Dendritic cell treated with granulocyte-macrophage colony-stimulating factor and Interleukin-4, amounts not matched to agents 40 ng/mL and 50 ng/mL, for 4 days (primary cell): ENCODE data around the gene PEA15.

ENCODE experiments used
- H3K27ac Mint-ChIP-seq: one replicate; pipeline ENCODE4 v1.8.0; 2022; ENCODE audit warnings: mild to moderate bottlenecking, mixed read lengths
- H3K27me3 Mint-ChIP-seq: one replicate; pipeline ENCODE4 v1.8.0; 2022; ENCODE audit warnings: mild to moderate bottlenecking, mixed read lengths
- H3K36me3 Mint-ChIP-seq: one replicate; pipeline ENCODE4 v1.8.0; 2022; ENCODE audit warnings: low read depth, mixed read lengths
- H3K4me1 Mint-ChIP-seq: one replicate; pipeline ENCODE4 v1.8.0; 2022; ENCODE audit warnings: low read depth, mixed read lengths
- H3K4me3 Mint-ChIP-seq: one replicate; pipeline ENCODE4 v1.8.0; 2022; ENCODE audit warnings: mild to moderate bottlenecking, moderate library complexity, mixed read lengths
- H3K9me3 Mint-ChIP-seq: one replicate; pipeline ENCODE4 v1.8.0; 2022; ENCODE audit warnings: mixed read lengths
- intact Hi-C: fragments of 100-400 bp; cut with micrococcal nuclease; formaldehyde crosslinking; loops from one replicate; pipeline ENCODE4 v1.15.0; 2022

The PEA15 gene

DNA sequence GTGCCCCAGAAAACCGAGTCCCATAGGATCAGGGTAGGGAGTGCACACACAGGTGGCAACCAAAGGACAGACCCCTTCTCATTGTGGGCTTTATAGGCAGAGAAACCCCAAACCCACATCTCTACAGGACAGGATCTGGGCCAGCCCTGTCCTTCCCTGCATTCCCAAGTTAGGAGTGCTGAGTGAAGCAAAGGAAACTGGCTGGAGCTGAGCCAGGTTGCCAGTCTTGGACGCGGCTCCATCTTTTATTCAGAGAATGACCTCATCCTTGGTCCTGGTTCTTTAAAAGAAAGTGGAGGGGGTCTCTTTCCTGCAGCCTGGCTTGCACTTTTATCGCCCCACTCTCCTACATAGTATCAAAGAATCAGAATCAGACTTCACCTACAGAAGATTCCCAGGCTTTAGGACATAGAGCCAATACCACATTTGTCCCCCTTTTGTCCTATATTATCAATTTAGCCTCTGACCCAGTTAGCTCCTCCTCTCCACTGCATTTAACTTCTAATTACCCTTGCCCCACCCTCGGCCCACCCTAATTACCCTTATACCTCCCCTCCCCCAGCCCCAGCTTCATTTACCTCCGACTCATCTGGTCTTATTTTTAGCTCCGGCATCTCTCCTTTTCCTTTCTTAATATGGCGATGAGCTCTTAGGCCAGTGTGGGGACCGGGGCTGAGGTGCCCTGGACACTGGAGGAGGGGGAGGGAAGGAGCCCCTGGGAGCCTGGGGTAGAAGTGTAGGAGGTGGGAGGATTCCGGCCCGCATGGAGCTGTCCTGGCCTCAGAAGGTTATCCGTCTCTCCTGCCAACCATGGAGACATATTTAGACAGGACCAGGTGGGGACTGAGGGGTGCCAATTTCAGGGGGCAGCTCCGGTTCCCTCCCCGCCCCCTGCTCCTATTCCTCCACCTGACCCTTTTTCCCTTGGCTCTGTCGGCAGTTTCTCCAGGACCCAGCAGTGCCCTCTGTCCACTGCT lies 15.2 kb upstream of the PEA15 start, which contains the start of gene CASQ1:
TSS of gene CASQ1 (plus strand) at position 927 of the 977 bp plus-strand sequence. CDS start 177 bp downstream, outside the sequence.
- Mint-ChIP-seq H3K36me3 (no peaks in the 10 kb centered on the region), H3K9me3 (no peaks in the 10 kb centered on the region), H3K4me3 (no peak within 1 kb of the TSS), H3K27ac (no peak within 1 kb of the TSS), H3K27me3 (peaks cover 7% of the 10 kb centered on the region), H3K4me1 (peaks cover 11% of the 10 kb centered on the region)
- intact Hi-C loops, result loop anchor here (5.0 kb wide), 1 partner anchor 97 kb away; the partner anchor contains the start of gene PEX19

DNA sequence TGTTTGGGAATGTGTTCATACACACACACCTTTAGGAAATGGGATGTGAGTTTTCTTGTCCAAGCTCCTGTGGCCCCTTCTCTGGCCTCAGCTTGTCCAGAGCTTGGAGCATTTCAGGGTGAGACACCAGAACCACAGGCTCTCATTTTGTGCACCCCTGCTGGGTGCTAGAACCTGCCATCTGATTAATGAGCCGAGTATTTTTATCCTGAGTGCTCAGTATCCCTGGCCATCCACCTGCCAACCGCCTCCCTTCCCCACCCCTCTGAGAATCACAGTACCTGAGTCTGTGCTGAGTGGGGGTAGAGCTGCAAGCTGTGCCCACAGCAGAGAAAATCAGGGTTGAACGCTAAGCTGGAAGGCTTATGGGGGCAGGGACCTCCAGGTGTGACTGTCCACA lies 13.4 kb upstream of the PEA15 start:
- no peaks in the 10 kb centered on the region for H3K9me3 Mint-ChIP-seq
- H3K4me1 Mint-ChIP-seq, result peaks cover 11% of the 10 kb centered on the region
- intact Hi-C loops, result loop anchor here (5.0 kb wide), 1 partner anchor 96 kb away; the partner anchor contains the start of gene PEX19
- H3K4me3 Mint-ChIP-seq, result no peak overlapping the region
- H3K36me3 Mint-ChIP-seq, result no peaks in the 10 kb centered on the region
- H3K27me3 Mint-ChIP-seq, result peaks cover 2% of the 10 kb centered on the region
- no peak overlapping the region for H3K27ac Mint-ChIP-seq

DNA sequence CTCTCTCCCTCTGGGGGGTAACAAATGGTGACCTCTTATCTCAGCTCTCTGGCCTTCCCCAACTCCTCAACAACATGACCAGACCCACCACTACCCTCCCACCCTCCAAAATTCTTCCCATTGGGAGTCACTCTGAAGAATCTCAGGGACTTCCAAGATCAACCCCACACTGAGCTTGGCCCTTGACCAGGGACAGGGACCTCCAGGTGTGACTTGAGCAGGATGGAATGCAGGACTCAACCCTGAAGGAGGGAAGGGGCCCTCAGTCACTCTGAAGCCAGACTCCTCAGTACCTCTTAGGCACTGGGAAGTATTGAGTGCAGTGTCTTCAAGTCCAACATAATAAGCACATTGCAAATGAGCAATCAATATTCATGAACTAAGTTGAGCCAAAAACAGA lies 12.9 kb upstream of the PEA15 start:
- Mint-ChIP-seq H3K36me3 (no peaks in the 10 kb centered on the region), H3K9me3 (no peaks in the 10 kb centered on the region), H3K27ac (no peak overlapping the region), H3K27me3 (peaks cover 2% of the 10 kb centered on the region), H3K4me3 (no peak overlapping the region), H3K4me1 (peaks cover 11% of the 10 kb centered on the region)
- intact Hi-C loops, result loop anchor here (5.0 kb wide), 1 partner anchor 95 kb away; the partner anchor contains the start of gene PEX19

DNA sequence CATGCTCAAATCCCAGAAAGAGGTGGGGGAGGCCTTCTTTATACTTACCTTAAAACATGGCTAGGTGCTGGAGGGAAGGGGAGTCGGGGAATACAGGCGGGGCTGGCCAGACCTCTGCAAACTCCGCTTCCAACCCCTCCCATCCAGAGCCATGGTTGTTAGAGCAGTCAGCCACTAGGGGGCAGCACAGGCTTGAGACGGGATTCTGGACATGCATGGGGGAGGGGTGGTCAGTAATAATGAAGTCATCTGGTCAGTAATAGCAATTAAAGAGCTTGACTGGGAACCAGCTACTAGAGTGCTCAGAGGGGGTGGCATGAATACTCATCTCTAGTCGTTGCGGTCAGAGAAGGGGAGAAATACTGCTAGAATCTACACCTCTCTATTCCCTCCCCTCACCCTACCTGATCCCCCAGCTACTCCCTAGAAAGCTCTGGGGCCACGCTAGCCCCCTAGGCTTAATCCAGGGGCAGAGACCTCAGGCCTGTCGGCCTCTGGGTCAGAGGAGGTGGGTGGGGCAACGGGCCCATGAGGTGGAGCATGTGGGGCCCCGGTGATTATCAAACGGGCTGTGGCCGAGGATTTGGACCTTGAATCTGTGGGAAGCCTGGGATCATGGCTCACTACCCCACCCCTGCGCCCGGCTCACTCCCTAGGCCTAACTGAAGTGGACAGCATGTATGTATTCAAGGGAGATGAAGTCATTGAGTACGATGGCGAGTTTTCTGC lies 11.9 kb upstream of the PEA15 start:
- Mint-ChIP-seq H3K9me3 (no peaks in the 10 kb centered on the region), H3K27me3 (peaks cover 1% of the 10 kb centered on the region), H3K4me1 (peaks cover 5% of the 10 kb centered on the region), H3K27ac (no peak overlapping the region), H3K36me3 (no peaks in the 10 kb centered on the region), H3K4me3 (no peak overlapping the region)
- intact Hi-C loops, result loop anchor here (1.0 to 5.0 kb wide), 4 partner anchors 26 to 183 kb away; partner anchors contain the start of gene PEX19

DNA sequence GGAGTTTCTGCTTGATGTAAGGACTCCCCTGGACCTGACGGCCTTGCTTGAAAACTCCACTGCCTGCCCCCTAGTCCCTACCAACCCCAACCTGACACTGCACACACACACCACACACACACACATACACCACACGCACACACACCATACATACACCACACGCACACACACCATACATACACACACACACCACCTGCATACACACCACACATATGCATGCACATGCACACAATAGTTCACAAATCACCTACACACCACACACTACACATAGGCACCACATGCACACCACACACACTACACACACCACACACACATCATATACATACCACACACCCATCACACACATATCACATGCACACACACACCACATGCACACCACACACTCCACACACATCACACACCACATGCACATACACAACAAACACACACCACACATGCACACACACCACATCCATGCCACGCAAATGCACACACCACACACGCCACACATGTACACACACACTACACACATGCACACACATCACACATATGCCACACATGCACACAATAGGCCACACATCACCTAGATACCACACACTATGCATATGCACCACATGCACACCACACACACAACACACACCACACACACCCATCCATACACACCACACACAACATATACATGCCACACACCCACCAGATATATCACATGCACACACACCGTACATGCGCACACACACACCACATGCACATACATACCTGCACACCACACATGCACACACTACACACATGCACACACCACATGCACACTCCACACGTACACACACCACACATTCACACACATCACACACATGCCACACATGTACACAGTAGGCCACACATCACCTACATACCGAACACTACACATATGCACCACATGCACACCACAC lies 11.1 kb upstream of the PEA15 start:
- Mint-ChIP-seq H3K4me1 (no peaks in the 10 kb centered on the region), H3K4me3 (no peak overlapping the region), H3K36me3 (no peaks in the 10 kb centered on the region), H3K9me3 (no peaks in the 10 kb centered on the region), H3K27ac (no peak overlapping the region), H3K27me3 (no peaks in the 10 kb centered on the region)
- intact Hi-C loops, result loop anchor here (1.0 to 5.0 kb wide), 4 partner anchors 25 to 182 kb away; partner anchors contain the start of gene PEX19

DNA sequence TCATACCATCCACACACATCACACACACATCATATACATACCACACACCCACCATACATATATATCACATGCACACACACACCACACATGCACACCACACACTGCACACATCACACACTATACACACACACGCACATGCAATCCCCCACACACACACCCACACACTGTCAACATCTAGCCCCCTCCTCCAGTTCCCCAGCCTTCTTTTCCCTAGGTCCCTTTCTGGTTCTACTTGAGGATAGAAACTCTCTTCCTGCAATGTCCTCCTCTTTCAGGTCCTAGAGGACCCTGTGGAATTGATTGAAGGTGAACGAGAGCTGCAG lies 10.5 kb upstream of the PEA15 start:
- Mint-ChIP-seq H3K4me3 (no peak overlapping the region), H3K27me3 (peaks cover 1% of the 10 kb centered on the region), H3K36me3 (no peaks in the 10 kb centered on the region), H3K4me1 (no peaks in the 10 kb centered on the region), H3K9me3 (no peaks in the 10 kb centered on the region), H3K27ac (no peak overlapping the region)
- intact Hi-C loops, result loop anchor here (5.0 kb wide), 1 partner anchor 93 kb away; the partner anchor contains the start of gene PEX19

DNA sequence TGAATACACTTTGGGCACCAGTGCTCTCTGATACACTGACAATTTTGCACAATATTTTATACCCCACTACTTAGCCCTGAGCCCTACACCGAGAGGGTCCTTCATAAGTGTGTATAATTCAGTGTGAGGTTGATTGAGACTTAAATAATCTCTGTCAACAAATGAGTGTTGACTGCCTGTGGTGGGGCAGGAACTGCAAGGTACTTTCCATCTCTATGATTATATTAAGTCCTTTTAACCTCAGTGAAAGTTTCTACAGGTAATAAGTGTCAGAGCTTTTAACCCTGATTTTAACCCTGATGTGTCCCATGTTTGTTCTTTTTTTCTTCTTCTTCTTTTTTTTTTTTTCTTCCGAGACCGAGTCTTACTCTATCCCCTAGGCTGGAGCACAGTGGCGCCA lies 9.0 kb upstream of the PEA15 start:
- intact Hi-C loops, result no loop called here
- Mint-ChIP-seq H3K4me3 (no peak overlapping the region), H3K36me3 (no peaks in the 10 kb centered on the region)

DNA sequence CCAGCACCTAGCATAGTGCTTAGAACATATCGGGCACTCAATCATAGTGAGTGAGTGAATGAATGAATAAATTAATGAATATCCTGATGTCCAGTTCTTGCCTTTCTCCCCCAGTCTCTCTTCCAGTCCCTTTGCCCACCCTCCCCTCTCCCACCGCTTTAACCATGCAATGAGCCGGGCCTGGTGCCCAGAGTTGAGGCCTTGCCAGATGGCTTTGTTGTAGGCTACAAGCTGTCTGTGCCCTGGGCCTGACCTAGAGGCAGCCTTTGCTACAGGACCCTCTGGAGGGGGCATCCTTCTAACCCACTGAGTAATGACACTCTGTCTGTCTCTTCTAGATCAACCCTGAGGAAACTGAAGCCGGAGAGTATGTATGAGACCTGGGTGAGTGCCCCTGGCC lies 8.0 kb upstream of the PEA15 start:
- intact Hi-C loops, result no loop called here
- Mint-ChIP-seq H3K27ac (no peak overlapping the region), H3K36me3 (no peaks in the 10 kb centered on the region), H3K4me1 (peaks cover 20% of the 10 kb centered on the region), H3K9me3 (no peaks in the 10 kb centered on the region), H3K27me3 (peaks cover 1% of the 10 kb centered on the region), H3K4me3 (no peak overlapping the region)

More for the DNA sequence above, 9.0 kb upstream of the PEA15 start:
- Mint-ChIP-seq H3K4me1 (peaks cover 9% of the 10 kb centered on the region), H3K9me3 (no peaks in the 10 kb centered on the region), H3K27ac (no peak overlapping the region), H3K27me3 (peaks cover 1% of the 10 kb centered on the region)

DNA sequence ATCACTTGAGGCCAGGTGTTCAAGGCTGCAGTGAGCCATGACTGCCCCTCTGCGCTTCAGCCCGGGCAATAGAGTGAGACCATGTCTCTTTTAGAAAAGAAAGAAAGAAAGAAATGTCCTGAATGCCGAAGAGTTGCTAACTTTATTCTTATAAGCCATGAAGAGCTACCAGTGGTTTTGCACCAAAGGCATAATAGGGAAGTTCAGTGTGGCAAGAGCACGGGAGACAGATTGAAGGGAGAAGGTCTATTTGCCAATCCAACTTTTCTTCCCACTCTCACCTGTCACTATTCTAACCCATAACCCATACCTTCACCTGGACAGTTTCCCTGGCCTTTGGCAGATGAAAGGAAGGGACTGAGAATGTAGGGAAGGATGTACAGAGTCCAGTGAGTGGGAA lies 4.4 kb upstream of the PEA15 start:
- H3K36me3 Mint-ChIP-seq, result peaks cover 8% of the 10 kb centered on the region
- intact Hi-C loops, result loop anchor here (5.0 kb wide), 1 partner anchor 98 kb away; no protein-coding TSS in a partner anchor
- H3K27ac Mint-ChIP-seq, result peak overlapping the region; percentile 48
- peaks cover 1% of the 10 kb centered on the region for H3K27me3 Mint-ChIP-seq
- H3K4me1 Mint-ChIP-seq, result peaks cover 38% of the 10 kb centered on the region
- no peak overlapping the region for H3K4me3 Mint-ChIP-seq
- H3K9me3 Mint-ChIP-seq, result no peaks in the 10 kb centered on the region

DNA sequence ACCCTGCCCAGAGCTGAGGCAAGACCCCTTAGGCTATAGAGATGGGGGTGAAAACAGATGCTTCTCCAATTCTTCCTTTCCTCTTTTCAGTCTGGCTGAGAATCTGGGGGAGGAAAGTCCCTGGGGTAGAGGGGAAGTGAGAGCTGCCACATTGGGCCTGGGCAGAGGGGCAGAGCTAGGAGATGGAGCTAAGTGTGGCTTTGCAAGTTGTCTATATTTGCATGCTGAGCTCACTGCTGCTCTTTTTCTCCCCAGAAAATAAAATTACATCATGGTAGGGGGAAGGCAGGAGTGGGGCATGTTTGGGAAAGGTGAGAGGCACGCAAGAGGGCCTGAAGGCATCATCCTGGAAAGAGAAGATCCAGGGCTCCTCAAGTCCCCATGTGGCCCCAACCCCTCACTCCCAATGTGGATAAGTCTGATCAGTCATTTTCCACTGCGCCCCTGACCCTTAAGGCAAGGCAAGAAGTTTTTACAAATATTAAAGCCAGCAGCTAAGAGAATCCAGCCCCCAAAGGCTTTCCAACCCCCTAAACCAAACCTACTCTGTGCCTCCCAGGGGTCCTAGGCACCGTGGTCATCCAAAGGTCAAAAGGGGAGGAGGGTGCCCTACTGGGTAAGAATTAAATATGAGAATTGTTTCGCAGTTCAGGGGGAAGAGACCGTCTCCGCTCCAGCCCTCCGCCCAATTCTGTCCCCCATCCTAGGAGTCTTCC lies 500 bp upstream of the PEA15 start:
- H3K4me1 Mint-ChIP-seq, result peaks cover 76% of the 10 kb centered on the region
- no peaks in the 10 kb centered on the region for H3K9me3 Mint-ChIP-seq
- intact Hi-C loops, result loop anchor here (5.0 kb wide), 1 partner anchor 102 kb away; no protein-coding TSS in a partner anchor
- no peaks in the 10 kb centered on the region for H3K27me3 Mint-ChIP-seq
- peak overlapping the region; percentile 96 for H3K4me3 Mint-ChIP-seq
- H3K36me3 Mint-ChIP-seq, result peaks cover 38% of the 10 kb centered on the region
- H3K27ac Mint-ChIP-seq, result peak overlapping the region; percentile 69

DNA sequence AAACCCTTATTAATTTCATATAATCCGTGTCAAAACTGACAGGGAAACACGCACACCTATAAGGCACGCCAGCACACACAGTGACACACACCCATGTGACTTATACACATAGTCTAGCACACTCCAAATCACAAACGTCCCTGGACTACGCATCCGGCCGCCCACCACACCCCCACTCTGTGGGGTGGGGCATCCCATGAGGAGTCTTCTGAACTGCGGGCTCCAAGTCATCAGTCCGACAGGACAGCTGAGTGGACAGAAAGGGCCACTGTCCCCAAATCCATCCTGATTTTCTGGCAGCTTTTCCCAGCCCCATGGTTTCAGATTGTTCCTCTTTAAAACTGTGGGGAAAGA lies 829 bp downstream of the PEA15 start:
- intact Hi-C loops, result no loop called here
- H3K27me3 Mint-ChIP-seq, result no peaks in the 10 kb centered on the region
- peaks cover 51% of the 10 kb centered on the region for H3K36me3 Mint-ChIP-seq
- peak overlapping the region; percentile 69 for H3K27ac Mint-ChIP-seq
- peak overlapping the region; percentile 96 for H3K4me3 Mint-ChIP-seq
- no peaks in the 10 kb centered on the region for H3K9me3 Mint-ChIP-seq
- H3K4me1 Mint-ChIP-seq, result peaks cover 81% of the 10 kb centered on the region

DNA sequence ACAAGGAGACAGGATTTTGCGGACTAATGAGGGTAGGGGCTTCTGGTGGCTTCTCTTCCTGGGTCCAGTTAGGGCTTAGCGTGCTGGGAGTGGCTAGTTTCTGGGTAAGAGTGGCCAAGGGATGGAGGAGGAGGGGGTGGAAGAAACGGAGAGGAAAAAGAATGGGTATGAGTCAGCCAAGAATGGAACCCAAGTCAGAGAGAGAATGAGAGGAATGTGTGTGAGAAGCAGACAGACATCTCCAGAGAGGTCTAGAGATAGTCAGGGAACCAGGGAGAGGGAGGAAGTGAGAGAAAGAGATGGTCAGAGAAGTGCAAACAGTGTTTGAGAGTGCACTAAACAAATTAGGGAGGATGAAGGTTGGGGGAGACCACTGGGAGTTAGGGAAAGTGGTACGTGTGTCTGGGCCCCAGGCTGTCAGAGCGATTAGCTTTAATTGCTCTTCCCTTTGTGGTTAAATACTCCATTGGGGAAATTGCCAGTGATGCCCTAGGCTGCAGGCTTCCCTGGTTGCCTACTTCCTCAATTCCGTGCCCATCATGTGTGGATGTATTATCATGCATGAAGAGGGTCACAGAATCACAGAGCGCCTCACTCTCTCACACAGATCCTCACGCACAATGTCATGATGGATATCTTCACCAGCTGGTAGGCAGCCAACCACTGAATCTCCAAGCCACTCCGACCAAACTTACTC lies 1.4 kb downstream of the PEA15 start:
- Mint-ChIP-seq H3K27me3 (no peaks in the 10 kb centered on the region), H3K9me3 (no peaks in the 10 kb centered on the region), H3K4me3 (peak overlapping the region; percentile 96), H3K36me3 (peaks cover 56% of the 10 kb centered on the region), H3K27ac (peak overlapping the region; percentile 69), H3K4me1 (peaks cover 81% of the 10 kb centered on the region)
- intact Hi-C loops, result no loop called here
